IMR-90 (cell line): ENCODE results near the gene L3MBTL3.

ENCODE experiments used
- BHLHE40 ChIP-seq: fragments of 150-350 bp; IDR thresholded peaks from 2 replicates; pipeline ENCODE4 v1.6.1; 2016; ENCODE audit warnings: mild to moderate bottlenecking, low read depth, low read length
- CEBPB ChIP-seq: IDR thresholded peaks from 2 replicates; pipeline ENCODE4 v1.6.1; 2012; ENCODE audit warnings: low read depth, low read length, improper control_type of control experiment
- CTCF ChIP-seq: conservative IDR thresholded peaks from 2 replicates; pipeline ENCODE4 v1.5.1; 2012; ENCODE audit warnings: mild to moderate bottlenecking, low read depth, low read length, improper control_type of control experiment
- ELK1 ChIP-seq: fragments of 150-350 bp; IDR thresholded peaks from 2 replicates; pipeline ENCODE4 v1.6.1; 2016; ENCODE audit warnings: low read depth, mild to moderate bottlenecking, low read length, moderate library complexity, borderline replicate concordance
- FOS ChIP-seq: fragments of 150-350 bp; IDR thresholded peaks from 2 replicates; pipeline ENCODE4 v1.6.1; 2016; ENCODE audit warnings: low read depth, low read length
- MXI1 ChIP-seq: IDR thresholded peaks from 2 replicates; pipeline ENCODE4 v1.6.1; 2012; ENCODE audit warnings: low read depth, mild to moderate bottlenecking, low read length, moderate library complexity, borderline replicate concordance
- NFE2L2 ChIP-seq: fragments of 150-350 bp; IDR thresholded peaks from 2 replicates; pipeline ENCODE4 v1.6.1; 2016; ENCODE audit warnings: low read depth, mild to moderate bottlenecking, low read length
- POLR2A ChIP-seq: IDR thresholded peaks from 2 replicates; pipeline ENCODE4 v1.6.1; 2012; ENCODE audit warnings: mild to moderate bottlenecking, low read depth, low read length
- RCOR1 ChIP-seq: IDR thresholded peaks from 2 replicates; pipeline ENCODE4 v1.6.1; 2012; ENCODE audit warnings: mild to moderate bottlenecking, low read length, improper control_type of control experiment; ENCODE audit not compliant: insufficient replicate concordance
- RFX5 ChIP-seq: IDR thresholded peaks from 2 replicates; pipeline ENCODE4 v1.8.0; 2012; ENCODE audit warnings: low read depth, mild to moderate bottlenecking, low read length, moderate library complexity
- USF2 ChIP-seq: fragments of 150-350 bp; IDR thresholded peaks from 2 replicates; pipeline ENCODE4 v1.6.1; 2017; ENCODE audit warnings: mild to moderate bottlenecking, antibody characterized with exemption, low read length, low read depth

GRCh38 chr6:130069485-130069884 lies 51.1 kb downstream of the L3MBTL3 start:
- TF ChIP-seq POLR2A, result no peak
- no peak for TF ChIP-seq CTCF
- TF ChIP-seq RFX5, result no peak
- TF ChIP-seq ELK1, result no peak
- no peak for TF ChIP-seq BHLHE40
- no peak for TF ChIP-seq FOS
- TF ChIP-seq USF2, result no peak
- TF ChIP-seq CEBPB, result no peak
- TF ChIP-seq NFE2L2, result no peak
- TF ChIP-seq MXI1, result no peak
- no peak for TF ChIP-seq RCOR1
